ENCODE results near the gene TCF4. TPM values are rescaled to one million over a fixed set of nuclear protein-coding genes. Genes with fewer than 3 reads are reported as not detected.

The TCF4 gene
- total and polyA plus RNA-seq, 4 donors = 4.3 to 15.3 (median 11.5) TPM

- Histone ChIP-seq H3K4me1 (ENCODE audit: control insufficient read depth in 4 of 4, insufficient read depth in 4 of 4, low read length in 3 of 4) (peaks cover 0 to 3% (median 0%) of the 10 kb centered on the region in 4 donors), H3K9me3 (ENCODE audit: control insufficient read depth in 4 of 4, low read length in 3 of 4) (no peaks in the 10 kb centered on the region), H3K36me3 (ENCODE audit: control insufficient read depth in 4 of 4, insufficient read depth in 3 of 4, low read depth in 1 of 4, low read length in 3 of 4) (peaks cover 0 to 2% (median 0%) of the 10 kb centered on the region in 4 donors), H3K27me3 (ENCODE audit: control insufficient read depth in 4 of 4, insufficient read depth in 4 of 4, low read length in 3 of 4) (no peaks in the 10 kb centered on the region), H3K27ac (ENCODE audit: low read depth in 1 of 2, low read length in 2 of 2) (no peak overlapping the region), H3K4me3 (ENCODE audit: low read depth in 1 of 3, low read length in 3 of 3) (no peak overlapping the region), H3K9ac (ENCODE audit: low read depth in 1 of 2, low read length in 2 of 2) (no peak overlapping the region)
- TF ChIP-seq, protein P1, sequence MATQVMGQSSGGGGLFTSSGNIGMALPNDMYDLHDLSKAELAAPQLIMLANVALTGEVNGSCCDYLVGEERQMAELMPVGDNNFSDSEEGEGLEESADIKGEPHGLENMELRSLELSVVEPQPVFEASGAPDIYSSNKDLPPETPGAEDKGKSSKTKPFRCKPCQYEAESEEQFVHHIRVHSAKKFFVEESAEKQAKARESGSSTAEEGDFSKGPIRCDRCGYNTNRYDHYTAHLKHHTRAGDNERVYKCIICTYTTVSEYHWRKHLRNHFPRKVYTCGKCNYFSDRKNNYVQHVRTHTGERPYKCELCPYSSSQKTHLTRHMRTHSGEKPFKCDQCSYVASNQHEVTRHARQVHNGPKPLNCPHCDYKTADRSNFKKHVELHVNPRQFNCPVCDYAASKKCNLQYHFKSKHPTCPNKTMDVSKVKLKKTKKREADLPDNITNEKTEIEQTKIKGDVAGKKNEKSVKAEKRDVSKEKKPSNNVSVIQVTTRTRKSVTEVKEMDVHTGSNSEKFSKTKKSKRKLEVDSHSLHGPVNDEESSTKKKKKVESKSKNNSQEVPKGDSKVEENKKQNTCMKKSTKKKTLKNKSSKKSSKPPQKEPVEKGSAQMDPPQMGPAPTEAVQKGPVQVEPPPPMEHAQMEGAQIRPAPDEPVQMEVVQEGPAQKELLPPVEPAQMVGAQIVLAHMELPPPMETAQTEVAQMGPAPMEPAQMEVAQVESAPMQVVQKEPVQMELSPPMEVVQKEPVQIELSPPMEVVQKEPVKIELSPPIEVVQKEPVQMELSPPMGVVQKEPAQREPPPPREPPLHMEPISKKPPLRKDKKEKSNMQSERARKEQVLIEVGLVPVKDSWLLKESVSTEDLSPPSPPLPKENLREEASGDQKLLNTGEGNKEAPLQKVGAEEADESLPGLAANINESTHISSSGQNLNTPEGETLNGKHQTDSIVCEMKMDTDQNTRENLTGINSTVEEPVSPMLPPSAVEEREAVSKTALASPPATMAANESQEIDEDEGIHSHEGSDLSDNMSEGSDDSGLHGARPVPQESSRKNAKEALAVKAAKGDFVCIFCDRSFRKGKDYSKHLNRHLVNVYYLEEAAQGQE (IDR thresholded peaks at IDR 0.05) = no peak
- no peak for TF ChIP-seq RXRA (IDR thresholded peaks at IDR 0.05)
- TF ChIP-seq ZBTB33 (IDR thresholded peaks at IDR 0.05) = no peak
- TF ChIP-seq TAF1 (conservative IDR thresholded peaks at IDR 0.05) = no peak
- TF ChIP-seq SP1 (IDR thresholded peaks at IDR 0.05) = no peak
- TF ChIP-seq EGR1 (IDR thresholded peaks at IDR 0.05; ENCODE audit: low read depth in 2 of 2) = no peak
- no peak for TF ChIP-seq FOXA1 (IDR thresholded peaks at IDR 0.05)
- TF ChIP-seq CTCF (IDR thresholded peaks at IDR 0.05; ENCODE audit: low read depth, low read length, missing input control) = no peak
- TF ChIP-seq JUND (IDR thresholded peaks at IDR 0.05) = peak in 1 of 2 donors; percentile 13
- TF ChIP-seq HNF4A (conservative IDR thresholded peaks at IDR 0.05) = peak in 1 of 2 donors; percentile 2
- WGBS = 79% methylated on average over 3 of the region's 3 CpGs
- no peak for DNase-seq (ENCODE audit: low spot score)
Observed at GRCh38 chr18:55268151-55268601, 319.8 kb downstream of the TCF4 start.

GRCh38 chr18:55266981-55267380 is 321.0 kb downstream of the TCF4 start:
- Histone ChIP-seq H3K4me3 (ENCODE audit: low read depth in 1 of 3, low read length in 3 of 3) (no peak overlapping the region), H3K9me3 (ENCODE audit: control insufficient read depth in 4 of 4, low read length in 3 of 4) (no peaks in the 10 kb centered on the region), H3K27ac (ENCODE audit: low read depth in 1 of 2, low read length in 2 of 2) (no peak overlapping the region), H3K4me1 (ENCODE audit: control insufficient read depth in 4 of 4, insufficient read depth in 4 of 4, low read length in 3 of 4) (peaks cover 0 to 3% (median 0%) of the 10 kb centered on the region in 4 donors), H3K36me3 (ENCODE audit: control insufficient read depth in 4 of 4, insufficient read depth in 3 of 4, low read depth in 1 of 4, low read length in 3 of 4) (peaks cover 0 to 2% (median 0%) of the 10 kb centered on the region in 4 donors), H3K27me3 (ENCODE audit: control insufficient read depth in 4 of 4, insufficient read depth in 4 of 4, low read length in 3 of 4) (no peaks in the 10 kb centered on the region), H3K9ac (ENCODE audit: low read depth in 1 of 2, low read length in 2 of 2) (no peak overlapping the region)
- WGBS = 79% methylated on average over 6 of the region's 6 CpGs
- no peak for DNase-seq (ENCODE audit: low spot score)
- TF ChIP-seq FOXA2 (IDR thresholded peaks at IDR 0.05) = no peak
- TF ChIP-seq HNF4A (conservative IDR thresholded peaks at IDR 0.05) = no peak
- TF ChIP-seq RAD21 (IDR thresholded peaks at IDR 0.05) = no peak
- TF ChIP-seq NR2F2 (IDR thresholded peaks at IDR 0.05) = no peak
- TF ChIP-seq YY1 (IDR thresholded peaks at IDR 0.05) = no peak
- no peak for TF ChIP-seq EGR1 (IDR thresholded peaks at IDR 0.05; ENCODE audit: low read depth in 2 of 2)
- no peak for TF ChIP-seq CTCF (IDR thresholded peaks at IDR 0.05; ENCODE audit: low read depth, low read length, missing input control)
- TF ChIP-seq, protein P2, sequence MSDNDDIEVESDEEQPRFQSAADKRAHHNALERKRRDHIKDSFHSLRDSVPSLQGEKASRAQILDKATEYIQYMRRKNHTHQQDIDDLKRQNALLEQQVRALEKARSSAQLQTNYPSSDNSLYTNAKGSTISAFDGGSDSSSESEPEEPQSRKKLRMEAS (IDR thresholded peaks at IDR 0.05) = no peak
- TF ChIP-seq ATF3 (IDR thresholded peaks at IDR 0.05) = no peak
- TF ChIP-seq TAF1 (conservative IDR thresholded peaks at IDR 0.05) = no peak
- no peak for TF ChIP-seq JUND (IDR thresholded peaks at IDR 0.05)
- TF ChIP-seq HNF4G (IDR thresholded peaks at IDR 0.05) = no peak
- TF ChIP-seq SP1 (IDR thresholded peaks at IDR 0.05) = no peak
- TF ChIP-seq, protein P1 (IDR thresholded peaks at IDR 0.05) = no peak
